Measurements from ENCODE around the gene EXOC3L4.
A peak's percentile ranks its signal among the peaks of the same experiment; 100 is the strongest.

EXOC3L4 gene

GRCh38 chr14:103121846-103122584, 27.5 kb downstream of the EXOC3L4 start:
- no peak for TF ChIP-seq CTCF (IDR thresholded peaks at IDR 0.05; ENCODE audit: low read depth, low read length)
- in situ Hi-C loops (cut with HindIII; ENCODE audit: low sequenced_read_pairs): no loop called here
- no peak overlapping the region for H3K4me3 ChIP-seq (ENCODE audit: low read depth, low read length)
- peak; percentile 54 for DNase-seq (ENCODE audit: low read depth, low spot score)

GRCh38 chr14:103122585-103122946, 28.0 kb downstream of the EXOC3L4 start:
- in situ Hi-C loops (cut with HindIII; ENCODE audit: low sequenced_read_pairs): no loop called here
- no peak for TF ChIP-seq CTCF (IDR thresholded peaks at IDR 0.05; ENCODE audit: low read depth, low read length)
- no peak for DNase-seq (ENCODE audit: low read depth, low spot score)
- no peak overlapping the region for H3K4me3 ChIP-seq (ENCODE audit: low read depth, low read length)

- DNase-seq (ENCODE audit: low read depth, low spot score): no peak
- in situ Hi-C loops (cut with HindIII; ENCODE audit: low sequenced_read_pairs): no loop called here
- TF ChIP-seq CTCF (IDR thresholded peaks at IDR 0.05; ENCODE audit: low read depth, low read length): no peak
- peak within 1 kb of the TSS; percentile 24 for H3K4me3 ChIP-seq (ENCODE audit: low read depth, low read length)
These were observed 28.6 kb downstream of the EXOC3L4 start, which contains the start of gene TNFAIP2 for GRCh38 chr14:103122947-103123633. Gene TNFAIP2 (plus strand): TSS chr14:103123461. CDS start chr14:103126458, 2,997 bp downstream.

GRCh38 chr14:103123634-103124500, 29.3 kb downstream of the EXOC3L4 start:
- peak overlapping the region; percentile 24 for H3K4me3 ChIP-seq (ENCODE audit: low read depth, low read length)
- no peak for DNase-seq (ENCODE audit: low read depth, low spot score)
- in situ Hi-C loops (cut with HindIII; ENCODE audit: low sequenced_read_pairs): no loop called here
- peak; percentile 42 for TF ChIP-seq CTCF (IDR thresholded peaks at IDR 0.05; ENCODE audit: low read depth, low read length)

- no peak for TF ChIP-seq CTCF (IDR thresholded peaks at IDR 0.05; ENCODE audit: low read depth, low read length)
- no peak overlapping the region for H3K4me3 ChIP-seq (ENCODE audit: low read depth, low read length)
- no peak for DNase-seq (ENCODE audit: low read depth, low spot score)
- in situ Hi-C loops (cut with HindIII; ENCODE audit: low sequenced_read_pairs): no loop called here
These were observed 30.0 kb downstream of the EXOC3L4 start for GRCh38 chr14:103124501-103125001.

Measured in astrocyte of the spinal cord (primary cell).